Stimulated activated CD4-positive, alpha-beta T cell treated with anti-CD3 and anti-CD28 coated beads, Interleukin-1b, Interleukin-23, amount 100 ng/mL, for 48 hours (primary cell): Measurements from ENCODE around the gene MIER2.

Experiments used
- DNase-seq: peaks from one replicate; pipeline ENCODE4 v3.0.0-alpha.2; 2020

Gene MIER2

DNA sequence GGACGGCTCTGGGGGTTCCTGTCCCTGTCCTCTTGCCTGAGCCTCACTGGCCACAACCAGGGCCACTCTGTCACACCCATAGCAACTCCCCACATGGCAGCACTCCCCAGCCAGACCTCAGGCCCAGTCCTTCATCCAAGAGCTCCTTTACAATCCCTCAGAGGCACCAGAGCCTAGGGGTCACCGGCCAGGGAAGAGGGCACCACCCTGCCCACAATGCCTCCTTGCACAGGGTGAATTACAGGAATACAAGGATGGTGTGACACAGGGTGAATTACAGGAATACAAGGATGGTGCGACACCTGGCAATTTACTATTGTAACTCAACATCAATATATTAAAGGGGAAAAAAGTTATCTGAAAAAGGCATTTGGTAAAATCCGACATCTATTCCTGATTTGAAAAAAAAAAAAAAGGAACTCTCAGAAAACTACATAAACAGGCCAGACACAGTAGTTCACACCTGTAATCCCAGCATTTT lies 16.5 kb downstream of the MIER2 start:
- no peak for DNase-seq

DNA sequence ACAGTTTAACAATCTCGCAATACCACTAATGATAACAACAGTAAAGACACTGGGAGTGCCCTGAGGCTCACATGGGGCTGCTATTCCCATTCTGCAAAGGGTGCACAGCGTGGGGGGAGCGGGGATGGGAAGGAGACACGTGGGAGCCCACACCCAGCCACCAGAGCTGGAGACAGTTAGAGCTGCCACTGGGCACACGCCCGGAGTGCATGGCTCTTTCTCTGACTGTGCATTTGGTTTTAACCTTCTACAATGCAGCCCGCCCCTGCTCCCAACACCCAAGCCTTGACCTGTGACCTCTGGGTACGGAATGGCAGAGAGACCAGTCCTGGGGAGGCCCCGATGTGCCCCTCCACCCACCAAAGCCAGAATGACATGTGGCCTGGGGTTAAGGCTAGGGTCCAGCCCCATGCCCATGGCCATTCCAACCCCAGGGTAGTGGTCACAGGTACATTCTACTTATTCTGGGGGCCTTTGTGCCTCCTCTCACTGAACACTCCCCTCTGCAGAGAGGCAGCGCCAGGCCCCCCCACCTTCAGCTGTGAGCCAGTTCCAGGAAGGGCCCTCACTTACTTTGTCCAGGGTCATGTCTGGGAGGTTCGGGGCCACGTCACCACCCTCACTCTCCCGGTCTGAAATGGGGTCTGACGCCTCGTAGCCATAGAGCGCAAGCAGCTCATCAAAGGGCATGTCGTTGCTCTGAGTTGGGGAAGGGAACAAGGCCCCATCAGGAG lies 17.1 kb downstream of the MIER2 start:
- no peak for DNase-seq

DNA sequence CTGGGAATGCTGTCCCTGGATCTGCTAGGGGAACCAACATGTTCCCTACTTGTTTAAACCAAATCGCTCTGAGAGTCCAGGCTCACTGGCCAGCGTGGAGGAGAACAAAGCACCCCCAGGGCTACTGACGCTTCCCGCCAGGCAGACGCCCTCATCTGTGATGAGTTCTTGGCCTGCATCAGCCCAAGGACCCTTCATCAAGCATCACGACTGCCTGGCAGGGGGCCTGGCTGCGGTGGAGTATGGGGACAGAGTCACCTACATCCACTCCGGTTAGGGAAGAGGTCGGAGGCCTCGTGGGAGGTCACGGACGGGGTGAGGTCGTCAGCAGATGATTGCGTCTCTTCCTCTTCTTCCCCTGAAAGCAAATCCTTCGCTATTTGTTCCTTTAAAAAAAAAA lies 17.7 kb downstream of the MIER2 start:
- DNase-seq = no peak

DNA sequence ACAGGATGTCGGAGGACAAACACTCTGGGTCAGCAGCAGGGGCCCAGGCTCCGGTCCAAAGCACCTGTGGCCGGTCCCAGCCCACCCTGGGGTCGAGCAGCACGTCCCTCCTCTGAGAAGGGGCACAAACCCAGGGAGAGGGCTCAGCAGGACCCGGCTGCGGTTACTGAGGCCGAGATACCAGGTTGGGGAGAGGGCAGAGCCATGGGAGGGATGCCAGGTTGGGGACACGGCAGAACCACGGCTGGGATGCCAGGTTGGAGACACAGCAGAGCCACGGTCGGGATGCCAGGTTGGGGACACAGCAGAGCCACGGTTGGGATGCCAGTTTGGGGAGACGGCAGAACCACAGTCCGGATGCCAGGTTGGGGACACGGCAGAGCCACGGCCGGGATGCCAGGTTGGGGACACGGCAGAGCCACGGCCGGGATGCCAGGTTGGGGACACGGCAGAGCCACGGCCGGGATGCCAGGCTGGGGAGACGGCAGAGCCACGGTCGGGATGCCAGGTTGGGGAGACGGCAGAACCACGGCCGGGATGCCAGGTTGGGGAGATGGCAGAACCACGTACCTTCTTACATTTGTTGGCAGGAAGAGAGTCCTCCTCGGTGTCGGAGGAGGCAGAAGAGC lies 18.5 kb downstream of the MIER2 start:
- DNase-seq = no peak

DNA sequence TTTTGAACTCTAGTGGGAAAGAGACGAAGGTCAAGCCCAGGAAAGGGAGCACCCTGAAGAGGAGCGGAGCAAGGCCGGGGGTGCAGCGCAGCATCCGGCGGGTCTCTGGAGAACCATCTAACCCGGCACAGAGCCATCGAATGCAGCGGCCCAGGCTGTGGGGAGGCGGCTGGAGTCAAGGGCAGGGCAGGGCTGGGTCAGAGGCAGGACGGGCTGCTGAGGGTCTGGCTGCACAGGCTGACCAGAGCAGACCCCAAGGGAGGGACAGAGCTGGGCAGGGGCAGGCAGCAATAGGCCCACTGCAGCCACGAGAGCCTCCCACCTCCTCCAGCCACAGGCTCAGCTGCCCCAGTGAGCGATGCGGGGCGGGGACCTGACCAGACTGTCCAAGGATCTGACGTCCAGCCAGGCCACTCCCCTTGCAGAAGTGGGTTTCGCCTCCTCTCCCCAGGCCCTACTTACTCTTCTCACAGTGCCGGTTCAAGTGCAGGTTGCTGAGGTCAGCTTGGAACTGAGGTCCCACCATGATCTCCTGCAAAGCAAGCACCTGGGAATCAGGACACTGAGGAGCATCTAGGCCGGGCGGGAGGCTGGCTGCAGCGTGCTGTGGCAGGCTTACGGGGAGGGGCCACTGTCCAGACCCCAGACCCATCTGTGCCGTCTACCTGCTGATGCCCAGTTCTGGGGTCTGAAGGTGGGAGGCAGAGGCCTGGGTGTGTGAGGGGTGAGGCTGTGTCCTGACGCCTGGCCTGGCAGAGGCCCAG lies 19.2 kb downstream of the MIER2 start:
- no peak for DNase-seq

DNA sequence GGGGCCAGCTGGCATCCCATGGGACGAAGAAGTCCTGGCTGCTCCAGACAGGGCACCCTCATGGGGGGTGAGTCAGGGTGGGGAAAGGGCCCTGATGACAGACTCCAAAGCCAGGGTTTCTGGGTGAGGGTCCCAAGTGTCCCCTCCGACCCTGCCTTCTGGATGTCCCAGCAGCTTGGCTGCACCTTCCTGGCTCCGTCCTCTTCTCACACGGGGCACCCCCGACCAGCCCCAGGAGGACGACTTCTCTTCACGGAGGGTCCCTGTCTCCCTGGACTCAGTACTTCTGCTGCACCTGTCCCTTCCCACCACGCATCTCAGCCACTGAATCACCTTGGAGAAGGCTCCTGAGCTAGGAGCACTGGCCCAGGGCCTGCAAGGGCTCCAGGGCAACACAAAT lies 19.9 kb downstream of the MIER2 start:
- DNase-seq = no peak

DNA sequence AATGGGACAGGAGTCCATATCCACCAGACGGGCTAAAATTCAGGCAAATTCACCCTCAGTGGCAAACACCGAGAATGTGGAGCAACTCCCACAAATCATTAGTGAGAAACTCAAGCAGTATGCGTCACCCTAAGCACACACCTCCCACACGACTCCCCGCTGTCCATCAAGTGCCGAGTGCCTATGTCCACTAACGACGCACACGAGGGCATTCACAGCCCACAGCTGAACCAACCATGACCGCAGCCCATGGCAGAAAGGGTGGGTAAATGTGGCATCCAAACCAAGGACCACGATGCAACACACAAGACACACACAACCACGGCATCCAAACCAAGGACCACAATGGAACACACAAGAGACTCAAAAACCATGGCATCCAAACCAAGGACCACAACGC lies 22.0 kb downstream of the MIER2 start:
- DNase-seq = no peak

DNA sequence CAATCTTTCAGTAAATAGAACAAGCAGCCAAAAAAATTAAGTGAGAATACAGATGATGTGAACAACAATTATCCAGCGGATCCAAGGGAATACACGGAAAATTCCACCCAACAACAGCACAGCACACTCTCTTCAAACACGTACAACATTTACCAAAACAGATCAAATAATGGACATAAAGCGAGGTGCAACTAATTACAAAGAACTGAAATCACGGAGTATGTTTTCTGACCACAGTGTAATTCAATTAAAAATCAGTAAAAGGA lies 26.2 kb downstream of the MIER2 start:
- no peak for DNase-seq

DNA sequence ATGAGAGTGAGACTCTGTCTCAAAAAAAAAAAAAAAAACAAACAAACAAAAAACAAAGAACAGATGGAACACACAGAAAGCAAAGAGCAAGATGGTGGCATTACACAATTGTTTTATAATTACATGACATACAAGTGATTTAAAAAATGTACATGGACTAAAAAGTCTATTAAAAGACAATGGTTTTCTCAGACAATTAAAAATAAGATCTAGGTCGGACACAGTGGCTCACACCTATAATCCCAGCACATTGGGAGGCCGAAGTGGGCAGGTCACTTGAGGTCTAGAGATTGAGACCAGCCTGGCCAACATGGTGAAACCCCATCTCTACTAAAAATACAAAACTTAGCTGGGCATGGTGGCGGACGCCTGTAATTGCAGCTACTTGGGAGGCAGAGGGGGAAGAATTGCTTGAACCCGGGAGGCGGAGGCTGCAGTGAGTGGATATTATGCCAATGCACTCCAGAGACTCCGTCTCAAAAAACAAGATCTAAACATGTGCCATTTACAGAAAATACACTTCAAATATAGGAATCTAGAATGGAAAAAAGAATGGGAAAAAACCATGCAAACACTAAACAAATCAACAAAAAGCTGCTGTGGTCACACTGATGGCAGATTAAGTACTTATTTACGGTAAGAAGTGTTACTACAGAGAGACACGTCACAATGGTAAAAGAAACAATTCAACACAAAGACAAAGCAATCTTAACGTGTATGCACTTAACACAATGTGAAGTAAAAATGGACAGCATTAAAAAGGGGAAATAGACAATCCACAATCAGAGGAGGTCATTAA lies 26.7 kb downstream of the MIER2 start:
- no peak for DNase-seq

DNA sequence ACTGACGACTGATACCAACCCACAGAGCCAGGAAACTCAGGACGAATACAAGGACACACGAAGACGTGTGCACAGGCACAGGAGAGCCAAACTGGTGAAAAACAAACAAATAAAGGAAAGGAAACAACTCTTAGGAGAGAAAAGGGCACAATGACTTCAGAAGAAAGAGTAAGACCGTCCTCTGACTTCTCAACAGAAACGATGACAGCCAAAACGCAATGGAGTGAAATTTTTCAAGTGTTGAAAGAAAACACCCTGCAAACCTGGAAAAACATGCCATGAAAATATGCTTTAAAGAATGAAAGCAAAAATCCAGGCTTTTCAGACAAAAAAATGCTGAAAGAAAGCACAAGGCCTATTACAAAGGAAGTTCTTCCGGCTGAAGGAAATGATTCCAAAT lies 28.8 kb downstream of the MIER2 start:
- DNase-seq = no peak

DNA sequence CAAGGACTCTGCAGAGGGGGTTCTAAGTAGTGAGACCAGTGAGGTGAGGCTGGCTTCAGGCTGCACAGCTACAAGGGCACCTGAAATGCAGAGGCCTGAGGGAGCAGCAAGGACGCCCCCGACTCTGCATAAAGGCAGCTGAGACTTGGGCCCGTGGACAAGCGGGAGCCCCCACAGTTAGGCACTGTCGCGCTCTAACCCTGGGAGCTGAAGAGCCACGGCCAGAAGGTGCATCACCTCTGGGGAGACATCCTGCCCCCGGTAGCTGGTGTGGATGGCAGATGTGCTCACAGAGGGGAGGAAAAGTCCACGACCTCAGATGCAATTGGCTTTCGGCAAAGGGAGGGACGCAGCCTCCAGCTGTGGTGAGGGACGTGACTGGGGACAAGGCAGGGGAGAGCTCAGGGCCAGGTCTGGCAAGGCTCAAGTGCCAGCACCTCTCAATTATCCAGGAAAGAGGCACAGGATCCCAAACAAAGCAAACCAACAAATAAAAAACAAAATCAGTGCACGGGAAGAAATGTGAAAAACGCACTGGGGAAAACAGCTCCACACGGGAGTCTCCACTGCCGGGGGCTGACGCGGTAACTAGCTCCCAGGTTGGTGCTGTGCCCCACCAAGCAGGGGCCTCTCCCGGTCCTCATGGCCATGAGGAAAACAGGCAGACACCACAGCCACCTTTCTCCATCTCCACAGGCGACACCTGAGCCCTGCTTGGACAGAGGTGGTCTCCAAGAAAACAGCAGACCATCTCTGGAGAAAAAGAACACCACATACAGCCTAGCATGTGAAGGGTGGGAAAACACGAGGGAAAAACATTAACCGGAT lies 30.4 kb downstream of the MIER2 start:
- no peak for DNase-seq

DNA sequence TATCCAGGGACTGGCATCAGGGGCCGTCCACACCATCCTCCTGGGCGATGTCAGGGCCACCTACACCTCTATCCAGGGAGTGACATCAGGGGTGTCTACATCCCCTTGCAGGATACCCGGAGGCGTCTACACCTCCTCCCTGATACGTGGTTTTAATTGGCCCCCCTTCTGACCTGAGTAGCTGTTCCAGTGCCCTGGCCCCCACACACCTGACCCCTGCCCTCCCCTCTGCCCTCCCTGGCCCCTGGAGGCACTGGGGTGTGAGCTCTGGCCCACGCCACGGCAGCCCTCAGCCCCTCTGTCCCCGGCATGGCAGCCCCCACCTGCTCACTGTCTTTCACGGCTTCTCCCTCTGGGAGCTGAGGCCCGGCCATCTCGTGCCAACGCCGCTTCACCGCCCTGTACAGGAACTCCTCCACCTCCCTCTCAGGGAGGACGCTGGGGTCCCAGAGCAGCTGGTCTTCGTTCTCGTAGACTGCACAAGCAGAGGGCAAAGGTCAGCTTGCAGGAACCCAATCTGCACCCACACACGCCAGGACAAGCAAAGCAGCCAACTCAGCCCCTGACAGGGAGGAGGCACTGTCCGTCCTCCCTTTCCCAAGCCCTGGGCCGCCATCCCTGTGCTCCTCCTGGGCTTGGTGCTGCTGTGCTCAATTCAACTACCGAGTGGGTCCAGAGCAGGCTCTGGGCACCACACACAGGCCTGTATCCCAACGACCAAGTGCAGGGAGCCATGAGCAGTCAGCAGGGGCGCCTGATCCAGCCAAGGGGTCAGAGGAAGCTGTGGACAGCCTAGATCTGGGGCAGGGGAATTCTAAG lies 31.2 kb downstream of the MIER2 start:
- DNase-seq = no peak

DNA sequence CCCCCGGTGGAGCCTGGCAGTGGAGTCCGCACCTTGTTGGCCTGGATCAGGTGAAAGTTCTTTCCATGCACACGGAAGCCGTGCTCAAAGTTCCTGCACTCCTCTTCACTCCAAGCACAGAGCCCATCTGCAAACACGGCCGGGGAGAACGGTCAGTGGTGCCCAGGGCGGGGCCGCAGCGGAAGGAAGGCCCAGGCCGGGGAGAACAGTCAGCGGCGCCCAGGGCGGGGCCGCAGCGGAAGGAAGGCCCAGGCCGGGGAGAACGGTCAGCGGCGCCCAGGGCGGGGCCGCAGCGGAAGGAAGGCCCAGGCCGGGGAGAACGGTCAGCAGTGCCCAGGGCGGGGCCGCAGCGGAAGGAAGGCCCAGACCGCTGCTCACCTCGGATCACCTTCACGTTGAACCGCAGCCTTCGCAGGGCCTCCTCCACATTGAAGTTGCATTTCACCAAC lies 32.8 kb downstream of the MIER2 start:
- DNase-seq = no peak

DNA sequence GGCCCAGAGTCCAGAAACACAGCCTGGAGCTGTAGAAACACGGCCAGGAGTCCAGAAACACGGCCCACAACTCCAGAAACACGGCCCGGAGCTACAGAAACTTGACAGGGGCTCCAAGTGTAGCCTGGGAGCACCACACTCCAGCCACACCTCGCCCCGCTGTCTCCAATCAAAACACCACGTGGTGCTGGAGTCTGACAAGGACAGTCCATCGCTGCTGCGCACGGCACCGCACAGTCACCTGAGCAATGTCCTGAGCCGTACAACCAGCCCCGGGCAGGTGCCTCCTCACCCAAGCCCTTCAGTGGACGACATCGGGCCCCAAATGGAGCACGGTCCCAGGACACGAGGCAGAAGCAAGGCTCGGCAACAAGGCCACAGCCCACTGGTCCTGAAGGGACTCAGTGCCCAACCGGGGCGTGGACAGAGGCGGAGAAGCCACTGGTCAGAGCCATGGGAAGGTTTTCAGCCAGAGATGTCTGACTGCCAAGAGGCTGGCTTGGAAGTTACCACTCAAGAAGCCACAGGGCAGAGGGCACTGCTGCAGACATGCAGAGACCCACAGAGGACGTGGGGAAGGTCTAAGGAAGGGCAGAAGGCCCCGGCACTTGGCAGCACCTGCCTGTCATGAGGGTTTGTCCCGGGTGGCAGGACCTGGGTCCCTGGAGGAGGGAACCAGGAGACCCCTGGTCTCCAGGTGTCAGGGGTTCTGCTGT lies 33.7 kb downstream of the MIER2 start:
- no peak for DNase-seq

DNA sequence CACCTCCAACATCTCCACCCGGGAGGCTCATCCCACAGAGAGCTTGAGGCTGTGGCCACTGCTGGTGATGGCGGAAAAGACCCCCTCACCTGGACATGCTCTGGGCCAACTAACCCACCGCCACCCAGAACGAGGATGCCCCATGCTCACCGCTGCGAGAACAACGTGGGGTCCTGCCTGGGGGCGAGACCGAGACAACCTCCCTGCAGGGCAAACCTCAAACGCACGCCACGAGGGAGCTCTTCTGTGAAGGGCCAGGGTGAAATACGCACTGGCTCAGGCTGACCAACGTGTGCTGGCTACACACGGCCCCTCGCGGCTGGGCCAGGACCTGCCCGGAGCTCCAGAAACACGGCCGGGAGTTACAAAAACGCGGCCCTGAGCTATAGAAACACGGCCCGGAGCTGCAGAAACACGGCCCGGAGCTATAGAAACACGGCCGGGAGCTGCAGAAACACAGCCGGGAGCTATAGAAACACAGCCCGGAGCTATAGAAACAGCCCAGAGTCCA lies 34.4 kb downstream of the MIER2 start:
- DNase-seq = no peak

DNA sequence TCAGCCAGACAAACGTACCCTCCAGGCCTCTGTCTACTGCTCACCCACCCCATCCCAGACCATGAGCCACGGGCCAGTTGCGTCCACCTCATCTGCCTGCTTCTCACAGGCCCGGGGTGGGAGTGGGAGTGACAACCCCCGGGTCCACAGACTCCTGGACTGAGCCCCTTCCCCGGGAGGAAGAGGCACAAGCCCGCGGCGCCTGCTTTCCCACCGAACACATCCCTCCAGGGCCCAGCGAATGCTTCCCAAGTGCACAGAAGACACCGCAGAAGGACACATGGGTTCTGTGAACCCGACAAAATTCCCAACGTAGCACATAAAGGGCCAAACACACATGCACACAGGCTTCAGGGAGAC lies 35.4 kb downstream of the MIER2 start:
- no peak for DNase-seq

DNA sequence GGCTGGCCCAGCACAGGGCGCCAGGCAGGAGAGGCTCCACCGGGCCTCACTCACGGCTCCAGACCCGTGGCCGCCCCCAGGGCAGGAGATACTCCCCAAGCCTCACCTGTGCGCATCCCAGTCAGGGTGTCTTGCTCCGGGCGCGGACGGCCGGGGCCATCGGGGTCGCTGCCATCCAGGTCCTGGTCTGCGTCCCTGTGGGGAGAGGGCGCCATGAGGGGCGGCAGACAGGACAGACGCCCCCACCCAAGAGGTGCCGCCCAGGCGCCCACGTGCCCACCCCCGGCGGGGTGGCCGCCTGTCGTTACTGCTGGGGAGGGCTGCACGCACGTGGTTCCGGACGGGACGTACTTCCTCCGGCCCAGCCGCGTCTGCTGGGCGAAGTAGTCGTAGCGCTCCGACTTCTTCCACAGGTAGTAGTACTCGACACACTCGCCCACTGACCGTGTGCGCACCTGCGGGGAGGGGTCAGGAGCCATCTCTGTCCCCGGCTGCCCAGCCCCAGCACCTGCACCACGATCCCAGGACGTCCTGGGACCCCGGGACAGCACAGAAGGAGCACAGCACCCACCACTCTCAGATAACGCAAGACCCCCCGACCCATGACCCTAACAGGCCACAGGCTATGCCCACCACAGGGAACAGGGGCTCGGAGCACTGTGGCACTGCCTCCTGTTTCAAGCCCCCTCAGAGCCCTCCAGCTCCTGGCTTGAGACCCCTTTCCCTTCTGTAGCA lies 36.0 kb downstream of the MIER2 start:
- no peak for DNase-seq

DNA sequence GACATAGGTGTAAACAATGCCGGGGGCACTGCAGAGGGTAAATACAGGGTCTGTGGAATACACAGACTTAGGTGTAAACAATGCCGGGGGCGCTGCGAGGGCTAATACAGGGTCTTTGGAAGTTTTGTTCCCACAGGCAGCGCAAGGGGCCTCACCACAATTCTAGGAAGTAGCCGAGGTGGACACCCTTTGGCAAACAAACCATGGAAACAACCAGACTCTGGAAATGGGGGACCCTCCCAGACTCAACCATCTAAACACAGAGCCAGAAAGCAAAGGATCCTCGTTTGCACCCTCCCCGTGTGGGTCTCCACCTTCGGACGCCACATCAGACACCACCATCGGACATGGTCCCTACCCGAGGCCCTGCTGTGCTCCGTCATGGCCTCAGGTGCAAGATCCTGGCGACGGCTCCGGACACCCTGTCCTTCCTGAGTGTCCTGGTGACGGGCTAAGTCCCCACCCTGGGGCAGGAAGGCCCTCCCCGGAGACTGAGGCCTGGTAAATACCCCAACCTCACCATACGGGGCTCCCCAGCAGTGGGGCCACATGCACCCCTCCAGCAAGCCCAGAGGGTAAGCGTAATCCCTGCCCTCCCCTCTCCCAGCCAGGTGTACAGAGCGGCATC lies 36.7 kb downstream of the MIER2 start:
- DNase-seq = no peak

DNA sequence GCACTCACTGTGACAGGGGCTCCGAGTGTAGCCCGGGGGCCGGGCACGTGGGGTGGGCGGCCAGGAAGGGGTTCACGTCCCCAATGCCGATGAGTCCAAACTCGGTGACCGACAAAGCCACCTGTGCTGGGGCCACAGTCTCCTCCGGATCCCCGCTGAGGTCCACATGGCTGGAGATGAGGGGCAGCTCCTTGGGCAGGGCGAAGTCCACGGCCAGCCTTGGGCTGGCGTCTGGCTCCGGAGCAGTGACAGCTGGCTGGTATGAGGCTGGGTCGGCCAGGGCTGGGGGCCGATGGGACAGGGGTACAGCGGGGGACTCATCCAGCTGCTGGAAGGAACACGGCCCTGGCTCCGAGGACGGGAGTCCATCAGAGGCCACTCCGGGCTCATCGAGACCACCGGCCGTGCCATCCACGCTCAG lies 37.5 kb downstream of the MIER2 start:
- DNase-seq = no peak
